ENCODE data around the gene ANTXR1.

The ANTXR1 gene

DNA sequence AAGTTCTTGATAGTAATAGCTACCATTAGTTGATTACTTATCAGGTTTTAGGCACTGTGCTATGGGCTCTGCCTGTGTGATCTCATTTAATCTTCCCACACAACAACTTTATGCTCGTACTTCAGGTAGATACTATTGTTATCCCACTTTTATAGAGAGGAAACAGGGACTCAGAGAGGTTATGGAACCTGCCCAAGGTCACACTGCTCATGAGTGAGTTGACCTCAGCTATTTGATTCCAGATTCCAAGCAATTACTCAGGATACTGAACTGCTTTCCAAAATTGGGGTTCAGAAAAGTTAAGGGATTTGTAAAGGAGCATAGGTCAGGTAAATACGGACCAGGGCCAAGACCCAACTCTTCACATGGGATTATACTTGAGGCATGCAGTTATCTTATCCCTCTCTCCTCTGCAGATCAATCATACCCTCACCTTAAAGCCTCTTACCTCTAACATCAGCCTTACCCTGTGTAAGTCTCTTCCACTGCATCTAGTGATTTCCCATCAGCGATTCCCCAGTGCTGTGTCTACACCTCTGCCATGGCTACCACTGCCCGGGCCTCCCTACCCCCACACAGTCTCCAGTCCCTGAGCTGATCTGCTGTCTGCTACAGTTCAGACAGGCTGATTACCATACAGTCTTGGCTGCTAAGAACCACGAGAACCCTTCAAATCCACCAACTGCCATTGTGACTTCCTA is 74.4 kb downstream of the ANTXR1 start:
- ChIA-PET POLR2A (no interaction called here), CTCF (no interaction called here)
- WGBS (ENCODE audit: insufficient coverage) = 100% methylated on average over 4 of the region's 5 CpGs
- Histone ChIP-seq H3K4me1 (ENCODE audit: control extremely low read depth in 1 of 4, control insufficient read depth in 4 of 4, insufficient read depth in 4 of 4, low read length in 3 of 4) (peaks cover 0 to 11% (median 6%) of the 10 kb centered on the region in 4 experiments), H3K4me3 (ENCODE audit: control insufficient read depth in 1 of 7, extremely low read depth in 1 of 7, insufficient read depth in 4 of 7, low read depth in 2 of 7, low read length in 6 of 7) (no peak overlapping the region), H3K27me3 (replicated peaks in 2 of 5; ENCODE audit: control insufficient read depth in 4 of 5, insufficient read depth in 5 of 5, low read length in 4 of 5) (no peaks in the 10 kb centered on the region), H3K9me3 (ENCODE audit: control extremely low read depth in 1 of 5, control insufficient read depth in 4 of 5, insufficient read depth in 2 of 5, low read depth in 1 of 5, low read length in 4 of 5) (no peaks in the 10 kb centered on the region), H3K27ac (ENCODE audit: insufficient read depth in 1 of 2, low read depth in 1 of 2, low read length in 2 of 2, poor library complexity in 1 of 2, severe bottlenecking in 2 of 2) (no peak overlapping the region), H3K36me3 (ENCODE audit: control insufficient read depth in 4 of 4, insufficient read depth in 4 of 4, low read length in 3 of 4) (no peaks in the 10 kb centered on the region)
- DNase-seq = no peak

DNA sequence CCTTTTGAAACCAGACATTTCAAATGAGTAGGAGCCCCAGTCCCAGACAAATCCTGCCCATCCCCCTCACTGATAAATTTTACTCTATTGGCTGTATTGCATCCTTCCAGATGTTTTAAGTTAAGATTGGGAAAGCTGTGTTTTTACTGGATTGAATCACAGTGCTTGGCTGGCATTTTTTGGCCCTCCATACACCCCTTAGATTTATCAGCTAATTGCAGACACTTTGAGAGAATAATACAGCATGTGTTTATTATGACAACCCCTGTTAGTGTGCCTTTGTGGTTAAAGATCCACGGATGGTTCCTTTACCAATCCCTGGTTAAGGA is 74.9 kb downstream of the ANTXR1 start:
- WGBS (ENCODE audit: insufficient coverage) = 87% methylated on average over 1 of the region's 1 CpG
- POLR2A ChIA-PET = no interaction called here
- CTCF ChIA-PET = no interaction called here

DNA sequence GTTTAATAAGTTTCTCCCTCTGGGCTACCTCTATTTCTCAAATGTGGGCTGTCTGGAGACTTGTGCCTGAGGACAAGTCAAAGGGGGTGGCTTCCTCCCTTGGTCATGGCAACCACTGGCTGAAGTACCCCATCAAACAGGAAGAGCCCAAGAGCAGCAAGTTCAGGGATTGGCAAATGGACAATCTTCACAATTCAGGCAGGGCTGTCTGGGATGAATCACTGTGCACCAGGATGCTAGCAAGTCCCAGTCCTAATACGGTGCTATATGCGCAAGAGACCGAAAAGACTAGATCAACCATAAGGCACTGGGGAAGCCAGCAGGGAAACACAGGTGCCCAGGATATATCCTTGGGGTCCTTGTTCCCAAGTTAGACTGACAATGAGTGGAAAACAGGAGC is 75.5 kb downstream of the ANTXR1 start:
- H3K27ac ChIP-seq (ENCODE audit: insufficient read depth in 1 of 2, low read depth in 1 of 2, low read length in 2 of 2, poor library complexity in 1 of 2, severe bottlenecking in 2 of 2) = no peak overlapping the region
- H3K36me3 ChIP-seq (ENCODE audit: control insufficient read depth in 4 of 4, insufficient read depth in 4 of 4, low read length in 3 of 4) = no peaks in the 10 kb centered on the region
- ChIA-PET POLR2A (interaction anchor here (0.6 kb wide), 1 partner anchor 147 kb away, joined by 4 read pairs; no protein-coding TSS in a partner anchor), CTCF (no interaction called here)
- H3K27me3 ChIP-seq (replicated peaks in 2 of 5; ENCODE audit: control insufficient read depth in 4 of 5, insufficient read depth in 5 of 5, low read length in 4 of 5) = no peaks in the 10 kb centered on the region
- DNase-seq = no peak
- no peaks in the 10 kb centered on the region for H3K9me3 ChIP-seq (ENCODE audit: control extremely low read depth in 1 of 5, control insufficient read depth in 4 of 5, insufficient read depth in 2 of 5, low read depth in 1 of 5, low read length in 4 of 5)
- 100% methylated on average over 3 of the region's 3 CpGs for WGBS (ENCODE audit: insufficient coverage)
- H3K4me3 ChIP-seq (ENCODE audit: control insufficient read depth in 1 of 7, extremely low read depth in 1 of 7, insufficient read depth in 4 of 7, low read depth in 2 of 7, low read length in 6 of 7) = no peak overlapping the region
- no peaks in the 10 kb centered on the region for H3K4me1 ChIP-seq (ENCODE audit: control extremely low read depth in 1 of 4, control insufficient read depth in 4 of 4, insufficient read depth in 4 of 4, low read length in 3 of 4)

More for the DNA sequence above, 74.9 kb downstream of the ANTXR1 start:
- no peak for DNase-seq
- no peak overlapping the region for H3K27ac ChIP-seq (ENCODE audit: insufficient read depth in 1 of 2, low read depth in 1 of 2, low read length in 2 of 2, poor library complexity in 1 of 2, severe bottlenecking in 2 of 2)
- no peaks in the 10 kb centered on the region for H3K27me3 ChIP-seq (replicated peaks in 2 of 5; ENCODE audit: control insufficient read depth in 4 of 5, insufficient read depth in 5 of 5, low read length in 4 of 5)
- H3K4me1 ChIP-seq (ENCODE audit: control extremely low read depth in 1 of 4, control insufficient read depth in 4 of 4, insufficient read depth in 4 of 4, low read length in 3 of 4) = peaks cover 0 to 5% (median 1%) of the 10 kb centered on the region in 4 experiments
- H3K4me3 ChIP-seq (ENCODE audit: control insufficient read depth in 1 of 7, extremely low read depth in 1 of 7, insufficient read depth in 4 of 7, low read depth in 2 of 7, low read length in 6 of 7) = no peak overlapping the region
- H3K9me3 ChIP-seq (ENCODE audit: control extremely low read depth in 1 of 5, control insufficient read depth in 4 of 5, insufficient read depth in 2 of 5, low read depth in 1 of 5, low read length in 4 of 5) = no peaks in the 10 kb centered on the region
- H3K36me3 ChIP-seq (ENCODE audit: control insufficient read depth in 4 of 4, insufficient read depth in 4 of 4, low read length in 3 of 4) = no peaks in the 10 kb centered on the region

DNA sequence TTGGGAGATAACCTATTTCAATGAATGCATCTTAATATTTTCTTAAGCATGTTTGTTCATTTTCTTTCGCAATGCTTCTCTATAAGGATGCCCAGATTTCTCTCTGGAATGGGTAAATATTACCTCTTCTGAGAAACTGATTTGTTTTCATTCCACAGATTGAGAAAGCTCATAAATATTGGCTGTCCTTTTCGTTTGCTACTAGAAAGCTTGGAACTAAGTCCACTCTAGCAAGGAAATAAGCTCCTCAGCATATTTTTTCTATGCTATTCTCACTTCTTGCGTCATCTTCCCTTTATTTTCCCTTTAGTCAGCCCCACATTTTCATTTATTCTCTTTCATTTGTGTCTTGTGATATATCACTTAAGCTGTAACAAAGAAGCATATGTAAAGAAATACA is 76.3 kb downstream of the ANTXR1 start:
- no peak overlapping the region for H3K27ac ChIP-seq (ENCODE audit: insufficient read depth in 1 of 2, low read depth in 1 of 2, low read length in 2 of 2, poor library complexity in 1 of 2, severe bottlenecking in 2 of 2)
- DNase-seq = no peak
- H3K27me3 ChIP-seq (replicated peaks in 2 of 5; ENCODE audit: control insufficient read depth in 4 of 5, insufficient read depth in 5 of 5, low read length in 4 of 5) = no peaks in the 10 kb centered on the region
- H3K9me3 ChIP-seq (ENCODE audit: control extremely low read depth in 1 of 5, control insufficient read depth in 4 of 5, insufficient read depth in 2 of 5, low read depth in 1 of 5, low read length in 4 of 5) = no peaks in the 10 kb centered on the region
- POLR2A ChIA-PET = interaction anchor here (0.6 kb wide), 1 partner anchor 48 kb away, joined by 4 read pairs; no protein-coding TSS in a partner anchor
- H3K4me3 ChIP-seq (ENCODE audit: control insufficient read depth in 1 of 7, extremely low read depth in 1 of 7, insufficient read depth in 4 of 7, low read depth in 2 of 7, low read length in 6 of 7) = no peak overlapping the region
- CTCF ChIA-PET = no interaction called here
- H3K4me1 ChIP-seq (ENCODE audit: control extremely low read depth in 1 of 4, control insufficient read depth in 4 of 4, insufficient read depth in 4 of 4, low read length in 3 of 4) = no peaks in the 10 kb centered on the region
- no peaks in the 10 kb centered on the region for H3K36me3 ChIP-seq (ENCODE audit: control insufficient read depth in 4 of 4, insufficient read depth in 4 of 4, low read length in 3 of 4)
- WGBS (ENCODE audit: insufficient coverage) = 82% methylated on average over 1 of the region's 3 CpGs

DNA sequence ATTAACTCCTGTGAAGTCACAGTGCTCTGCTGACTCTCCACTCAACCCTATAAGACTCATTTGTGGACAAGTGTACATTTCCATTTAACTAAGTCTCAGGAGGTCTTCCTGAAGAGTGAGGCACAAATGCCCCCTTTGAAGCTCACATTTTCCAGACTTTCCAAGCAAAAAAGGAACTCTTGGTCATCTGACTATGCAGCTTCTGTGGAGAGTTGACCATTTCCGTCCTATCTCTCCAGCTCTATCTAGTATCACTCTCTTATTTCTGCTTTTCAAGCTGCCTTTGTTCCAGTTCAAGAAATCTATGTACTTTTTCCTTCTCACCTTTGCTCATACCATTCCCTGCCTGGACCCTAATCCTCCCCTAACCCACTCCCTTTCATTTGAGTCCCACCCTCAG is 77.0 kb downstream of the ANTXR1 start:
- H3K4me1 ChIP-seq (ENCODE audit: control extremely low read depth in 1 of 4, control insufficient read depth in 4 of 4, insufficient read depth in 4 of 4, low read length in 3 of 4) = no peaks in the 10 kb centered on the region
- no peaks in the 10 kb centered on the region for H3K9me3 ChIP-seq (ENCODE audit: control extremely low read depth in 1 of 5, control insufficient read depth in 4 of 5, insufficient read depth in 2 of 5, low read depth in 1 of 5, low read length in 4 of 5)
- no peak overlapping the region for H3K4me3 ChIP-seq (ENCODE audit: control insufficient read depth in 1 of 7, extremely low read depth in 1 of 7, insufficient read depth in 4 of 7, low read depth in 2 of 7, low read length in 6 of 7)
- H3K27ac ChIP-seq (ENCODE audit: insufficient read depth in 1 of 2, low read depth in 1 of 2, low read length in 2 of 2, poor library complexity in 1 of 2, severe bottlenecking in 2 of 2) = no peak overlapping the region
- no peaks in the 10 kb centered on the region for H3K27me3 ChIP-seq (replicated peaks in 2 of 5; ENCODE audit: control insufficient read depth in 4 of 5, insufficient read depth in 5 of 5, low read length in 4 of 5)
- CTCF ChIA-PET = no interaction called here
- no peaks in the 10 kb centered on the region for H3K36me3 ChIP-seq (ENCODE audit: control insufficient read depth in 4 of 4, insufficient read depth in 4 of 4, low read length in 3 of 4)
- 100% methylated on average over 1 of the region's 1 CpG for WGBS (ENCODE audit: insufficient coverage)
- POLR2A ChIA-PET = interaction anchor here (0.6 kb wide), 1 partner anchor 685 kb away, joined by 3 read pairs; no protein-coding TSS in a partner anchor
- no peak for DNase-seq

DNA sequence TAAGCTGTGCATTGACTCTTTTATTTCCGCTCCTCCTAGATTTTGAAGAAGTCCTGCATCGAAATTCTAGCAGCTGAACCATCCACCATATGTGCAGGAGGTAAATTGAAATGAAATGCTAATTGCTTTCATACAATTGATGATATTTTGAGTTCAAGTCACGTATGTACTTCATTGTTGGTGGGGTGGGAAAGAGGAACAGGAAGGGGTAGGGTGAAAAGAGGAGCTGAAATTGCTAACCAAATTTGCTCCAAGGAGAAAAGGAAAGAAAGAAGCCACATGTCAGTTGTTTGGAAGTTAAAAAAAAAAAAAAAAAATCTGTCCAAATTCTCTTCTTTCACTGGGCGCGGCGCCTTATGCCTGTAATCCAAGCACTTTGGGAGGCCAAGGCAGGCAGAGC is 77.8 kb downstream of the ANTXR1 start:
- 83% methylated on average over 3 of the region's 6 CpGs for WGBS (ENCODE audit: insufficient coverage)
- no peaks in the 10 kb centered on the region for H3K9me3 ChIP-seq (ENCODE audit: control extremely low read depth in 1 of 5, control insufficient read depth in 4 of 5, insufficient read depth in 2 of 5, low read depth in 1 of 5, low read length in 4 of 5)
- no peak overlapping the region for H3K27ac ChIP-seq (ENCODE audit: insufficient read depth in 1 of 2, low read depth in 1 of 2, low read length in 2 of 2, poor library complexity in 1 of 2, severe bottlenecking in 2 of 2)
- H3K27me3 ChIP-seq (replicated peaks in 2 of 5; ENCODE audit: control insufficient read depth in 4 of 5, insufficient read depth in 5 of 5, low read length in 4 of 5) = no peaks in the 10 kb centered on the region
- CTCF ChIA-PET = no interaction called here
- no peaks in the 10 kb centered on the region for H3K36me3 ChIP-seq (ENCODE audit: control insufficient read depth in 4 of 4, insufficient read depth in 4 of 4, low read length in 3 of 4)
- POLR2A ChIA-PET = interaction anchor here (1.0 kb wide), 1 partner anchor 72 kb away, joined by 4 read pairs; no protein-coding TSS in a partner anchor
- DNase-seq = no peak
- no peaks in the 10 kb centered on the region for H3K4me1 ChIP-seq (ENCODE audit: control extremely low read depth in 1 of 4, control insufficient read depth in 4 of 4, insufficient read depth in 4 of 4, low read length in 3 of 4)
- H3K4me3 ChIP-seq (ENCODE audit: control insufficient read depth in 1 of 7, extremely low read depth in 1 of 7, insufficient read depth in 4 of 7, low read depth in 2 of 7, low read length in 6 of 7) = no peak overlapping the region

DNA sequence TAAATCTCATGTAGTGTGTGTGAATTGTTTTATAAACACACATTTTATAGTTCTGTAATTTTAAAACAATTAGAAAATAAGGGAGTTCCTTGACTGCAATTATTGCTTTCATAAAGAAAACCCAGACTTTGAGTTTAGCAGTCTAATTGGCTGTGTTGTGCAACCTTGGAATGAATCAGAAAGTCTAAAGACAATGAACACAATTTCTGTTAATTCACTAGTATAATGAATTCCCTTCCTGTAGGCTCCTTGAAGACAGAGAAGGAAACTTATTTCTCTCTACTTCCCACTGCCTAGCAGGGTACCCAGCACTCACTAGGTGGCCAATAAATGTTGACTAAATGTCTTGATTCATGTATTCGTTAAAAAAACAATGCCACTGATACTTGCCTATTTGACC is 79.9 kb downstream of the ANTXR1 start:
- no peaks in the 10 kb centered on the region for H3K36me3 ChIP-seq (ENCODE audit: control insufficient read depth in 4 of 4, insufficient read depth in 4 of 4, low read length in 3 of 4)
- no peak overlapping the region for H3K4me3 ChIP-seq (ENCODE audit: control insufficient read depth in 1 of 7, extremely low read depth in 1 of 7, insufficient read depth in 4 of 7, low read depth in 2 of 7, low read length in 6 of 7)
- no peaks in the 10 kb centered on the region for H3K4me1 ChIP-seq (ENCODE audit: control extremely low read depth in 1 of 4, control insufficient read depth in 4 of 4, insufficient read depth in 4 of 4, low read length in 3 of 4)
- no CpG with 5 or more reads among the region's 1 CpG for WGBS (ENCODE audit: insufficient coverage)
- H3K27me3 ChIP-seq (replicated peaks in 2 of 5; ENCODE audit: control insufficient read depth in 4 of 5, insufficient read depth in 5 of 5, low read length in 4 of 5) = no peaks in the 10 kb centered on the region
- H3K27ac ChIP-seq (ENCODE audit: insufficient read depth in 1 of 2, low read depth in 1 of 2, low read length in 2 of 2, poor library complexity in 1 of 2, severe bottlenecking in 2 of 2) = no peak overlapping the region
- ChIA-PET CTCF (no interaction called here), POLR2A (no interaction called here)
- DNase-seq = no peak
- no peaks in the 10 kb centered on the region for H3K9me3 ChIP-seq (ENCODE audit: control extremely low read depth in 1 of 5, control insufficient read depth in 4 of 5, insufficient read depth in 2 of 5, low read depth in 1 of 5, low read length in 4 of 5)

Data from common myeloid progenitor, CD34-positive (primary cell).